GM20000 (cell line): Measurements from ENCODE around the gene RTN4R.

ENCODE experiments used
- DNase-seq: peaks from one replicate; pipeline ENCODE4 v3.0.0; 2012; ENCODE audit warnings: low spot score
- CTCF ChIP-seq: IDR thresholded peaks from 2 replicates; pipeline ENCODE4 v1.5.1; 2012; ENCODE audit warnings: mild to moderate bottlenecking, control low read depth; ENCODE audit errors: extremely low read depth, missing control alignments

RTN4R gene

GRCh38 chr22:20228939-20229272 is 39.2 kb downstream of the RTN4R start:
- TF ChIP-seq CTCF = no peak
- DNase-seq = no peak

- no peak for TF ChIP-seq CTCF
- no peak for DNase-seq
Measured at GRCh38 chr22:20228055-20228938, 39.8 kb downstream of the RTN4R start.

GRCh38 chr22:20227363-20227762 is 40.8 kb downstream of the RTN4R start:
- DNase-seq = no peak
- no peak for TF ChIP-seq CTCF

- TF ChIP-seq CTCF = no peak
- no peak for DNase-seq
Measured at GRCh38 chr22:20226760-20227350, 41.3 kb downstream of the RTN4R start.

- TF ChIP-seq CTCF = no peak
- DNase-seq = no peak
Measured at GRCh38 chr22:20226077-20226716, 41.9 kb downstream of the RTN4R start.

GRCh38 chr22:20225693-20225966 is 42.5 kb downstream of the RTN4R start:
- no peak for DNase-seq
- TF ChIP-seq CTCF = no peak
